NOMO-1 treated with dmso at 0.1 percent for 144 hours (cell line): ENCODE measurements around the gene TMPRSS2.

Source experiments
- DNase-seq: peaks from one replicate; lab custom pipeline; 2025; ENCODE audit not compliant: unreplicated experiment; lab: John Stamatoyannopoulos, UW

TMPRSS2 gene

DNA sequence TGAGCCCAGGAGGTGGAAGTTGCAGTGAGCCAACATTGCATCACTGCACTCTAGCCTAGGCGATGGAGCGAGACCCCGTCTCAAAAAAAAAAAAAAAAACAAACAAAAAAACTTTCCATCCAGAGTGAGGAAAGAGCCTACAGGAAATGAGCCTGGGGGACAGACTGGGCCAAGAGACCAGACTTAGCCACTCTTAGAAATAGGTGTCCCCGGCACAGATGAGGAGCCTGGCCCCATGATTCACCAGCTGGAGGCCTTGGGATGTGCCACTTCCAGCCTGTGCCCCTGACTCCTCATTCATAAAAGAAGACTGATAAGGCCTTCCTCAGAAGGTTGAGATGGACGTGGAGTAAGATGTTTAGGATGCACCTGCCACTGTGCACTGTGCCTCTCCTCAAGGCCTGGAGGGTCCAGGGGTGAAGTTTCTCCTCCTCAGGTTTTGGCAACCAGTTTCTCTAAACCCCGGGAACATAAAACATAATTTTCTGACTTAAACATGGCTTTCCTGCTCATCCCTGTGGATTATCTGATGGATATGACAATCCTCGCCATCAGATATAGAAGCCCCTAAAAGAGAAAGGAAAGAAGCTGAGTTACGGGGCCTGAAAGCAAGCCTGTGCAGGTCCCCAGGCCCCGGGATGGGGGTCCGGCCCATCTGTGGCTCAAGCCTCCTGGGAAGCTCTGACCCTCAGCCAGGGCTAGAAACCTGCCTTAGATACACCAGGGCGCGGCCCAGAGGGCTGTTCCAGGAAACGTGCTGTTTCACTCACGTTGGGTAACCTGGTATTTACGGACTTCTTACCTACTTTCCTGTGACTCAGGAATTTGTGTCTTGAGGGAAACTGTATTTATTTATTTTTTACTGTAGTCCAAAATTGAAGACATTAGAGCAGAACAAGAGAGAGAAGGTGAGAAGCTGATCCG, 55.9 kb downstream of the TMPRSS2 start:
- no peak for DNase-seq

DNA sequence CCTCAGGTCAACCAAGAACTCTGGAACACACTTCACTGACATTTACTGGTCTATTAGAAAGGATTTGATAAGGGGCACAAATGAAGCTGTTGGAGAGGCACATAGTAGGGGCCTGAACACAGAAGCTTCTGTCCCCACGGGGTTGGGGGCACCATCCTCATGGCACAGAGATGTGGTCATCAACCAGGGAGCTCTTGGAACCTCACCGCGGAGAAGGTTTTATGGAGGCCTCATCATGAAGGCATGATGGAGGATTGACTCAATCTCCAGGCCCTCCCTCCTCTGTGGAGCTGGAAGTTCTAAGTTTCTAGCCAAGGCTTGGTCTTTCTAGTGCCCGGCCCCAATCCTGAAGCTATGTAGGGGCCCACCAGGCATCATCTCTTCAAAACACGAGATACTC, 58.3 kb downstream of the TMPRSS2 start:
- DNase-seq, result no peak

DNA sequence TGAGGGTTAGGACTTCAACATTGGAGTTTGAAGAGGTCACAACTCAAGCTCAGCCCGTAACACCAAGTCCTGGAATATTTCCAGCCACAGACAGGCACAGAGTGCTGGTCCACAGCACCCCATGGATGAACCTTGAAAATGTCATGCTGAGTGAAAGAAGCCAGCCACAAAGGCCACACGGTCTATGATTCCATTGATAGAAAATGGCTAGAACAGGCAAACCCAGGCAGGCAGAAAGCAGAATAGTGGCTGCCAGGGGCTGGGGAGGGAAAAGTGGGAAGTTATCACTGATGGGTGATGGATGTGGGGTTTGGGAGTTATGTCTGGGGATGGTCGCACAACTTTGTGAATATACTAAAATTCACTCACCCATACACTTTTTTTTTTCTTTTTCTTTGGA, 60.6 kb downstream of the TMPRSS2 start:
- DNase-seq, result no peak

DNA sequence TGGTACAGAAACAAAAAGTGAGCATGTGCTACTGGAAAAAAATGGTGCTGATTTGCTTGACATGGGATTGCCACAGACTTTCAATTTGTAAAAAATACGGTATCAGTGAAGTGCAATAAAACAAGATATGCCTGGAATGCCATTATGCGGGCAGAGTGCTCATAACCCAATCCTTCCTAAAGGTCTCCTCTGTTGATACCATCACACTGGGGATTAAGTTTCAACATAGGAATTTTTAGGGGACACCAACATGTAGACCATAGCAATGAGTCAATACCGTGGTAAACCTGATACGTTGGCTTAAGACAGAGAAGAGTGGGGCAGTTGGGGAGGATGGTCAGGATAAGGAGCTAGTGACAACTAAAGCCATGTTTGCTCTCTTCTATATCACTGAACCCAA, 61.4 kb downstream of the TMPRSS2 start:
- DNase-seq, result no peak

DNA sequence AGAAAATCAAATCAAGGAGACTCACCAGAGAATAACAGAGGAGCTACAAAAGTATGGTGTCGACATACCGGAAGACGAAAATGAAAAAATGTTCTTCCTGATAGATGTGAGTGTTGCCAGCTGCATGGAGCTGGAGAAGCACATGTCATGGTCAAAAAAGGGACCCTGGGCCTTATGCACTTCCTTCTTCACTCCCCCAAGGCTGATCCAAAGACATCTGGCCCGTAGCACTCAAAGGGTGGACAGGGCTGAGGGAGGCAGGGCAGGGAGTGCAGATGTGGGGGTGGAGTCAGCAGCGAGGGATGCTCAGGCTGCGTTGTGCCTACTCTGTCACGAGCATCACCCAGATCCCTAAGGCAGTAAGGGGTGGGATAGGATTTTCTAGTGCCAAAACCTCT, 62.5 kb downstream of the TMPRSS2 start:
- no peak for DNase-seq

DNA sequence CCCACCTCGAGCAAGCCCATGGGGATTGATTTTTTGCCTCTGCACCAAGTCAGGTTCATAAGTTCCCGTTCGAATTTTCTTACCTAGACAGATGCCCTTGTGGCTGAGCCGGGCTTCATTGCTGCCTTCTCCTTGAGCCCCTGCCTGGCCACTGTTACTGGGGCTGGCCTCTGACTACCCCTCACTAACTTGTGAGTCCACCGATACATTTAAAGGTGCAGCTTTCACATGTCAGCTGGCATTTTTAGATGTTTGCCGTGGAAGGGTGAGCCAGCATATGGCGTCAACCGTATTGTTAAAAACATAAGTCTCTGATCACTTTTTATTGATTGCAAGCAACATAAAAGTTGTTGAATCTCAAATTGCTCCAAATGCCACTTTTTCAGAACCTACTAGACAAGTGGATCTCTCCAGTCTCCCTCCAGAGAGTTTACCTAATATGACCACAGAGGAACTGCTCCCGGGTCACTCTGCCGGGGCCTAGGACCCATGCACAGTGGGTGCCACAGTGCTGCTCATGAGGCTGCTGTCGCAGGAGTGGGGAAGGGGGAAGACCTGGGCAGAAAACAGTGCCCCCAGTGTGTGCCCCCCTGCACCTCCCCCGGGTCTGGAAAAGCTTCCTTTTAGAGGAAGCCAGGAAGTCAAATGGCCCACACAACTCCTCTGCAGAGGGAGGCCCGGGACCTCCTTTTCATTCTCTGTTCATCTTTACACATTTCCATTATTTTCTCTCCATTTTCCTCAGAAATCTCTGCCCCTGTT, 63.1 kb downstream of the TMPRSS2 start:
- no peak for DNase-seq

DNA sequence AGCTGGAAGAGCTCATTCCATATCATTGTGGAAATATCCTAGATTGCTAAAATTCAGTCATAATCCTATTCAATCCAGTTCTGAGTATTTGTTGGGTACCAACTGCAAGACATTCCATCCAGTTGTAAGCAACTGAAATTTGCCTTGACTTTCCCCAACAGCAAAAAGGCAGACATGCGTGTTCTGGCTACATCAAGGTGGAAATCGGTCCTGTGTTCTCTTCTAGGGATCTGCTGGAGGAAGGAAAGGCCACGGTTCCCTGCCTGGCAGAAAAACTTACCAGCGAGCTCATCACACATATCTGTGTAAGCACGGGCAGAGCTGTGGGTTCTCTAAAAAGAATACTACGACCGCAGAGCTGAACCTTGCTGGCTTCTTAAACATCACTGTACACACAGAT, 64.4 kb downstream of the TMPRSS2 start:
- no peak for DNase-seq

DNA sequence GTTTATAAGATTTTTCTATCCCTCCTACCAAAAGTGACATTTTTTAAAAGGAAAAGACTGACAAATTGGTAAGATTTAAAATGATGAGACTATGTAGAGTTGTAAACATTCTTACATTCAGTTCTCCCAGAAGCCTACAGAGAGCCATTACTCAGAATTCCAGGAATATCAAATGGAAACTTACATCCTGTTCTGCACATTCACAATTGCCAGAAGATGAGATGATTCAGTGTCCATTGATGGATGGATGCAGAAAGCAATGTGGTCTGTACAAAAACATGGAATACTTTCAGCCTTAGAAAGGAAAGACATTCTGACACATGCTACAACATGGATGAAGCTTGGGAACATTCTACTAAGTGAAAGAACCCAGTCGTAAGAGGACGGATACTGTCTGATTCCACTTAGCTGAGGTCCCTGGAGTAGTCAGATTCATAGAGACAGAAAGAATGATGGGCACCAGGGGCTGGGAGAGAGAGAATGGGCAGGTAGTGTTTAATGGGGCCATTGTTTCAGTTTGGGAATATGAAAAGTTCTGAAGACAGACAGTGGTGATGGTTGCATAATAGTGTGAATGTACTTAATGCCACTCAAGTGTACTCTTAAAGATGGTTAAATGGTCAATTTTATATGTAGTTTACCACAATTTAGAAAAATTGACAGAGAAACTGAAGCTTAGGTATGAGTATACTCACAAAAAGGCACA, 65.3 kb downstream of the TMPRSS2 start:
- no peak for DNase-seq

DNA sequence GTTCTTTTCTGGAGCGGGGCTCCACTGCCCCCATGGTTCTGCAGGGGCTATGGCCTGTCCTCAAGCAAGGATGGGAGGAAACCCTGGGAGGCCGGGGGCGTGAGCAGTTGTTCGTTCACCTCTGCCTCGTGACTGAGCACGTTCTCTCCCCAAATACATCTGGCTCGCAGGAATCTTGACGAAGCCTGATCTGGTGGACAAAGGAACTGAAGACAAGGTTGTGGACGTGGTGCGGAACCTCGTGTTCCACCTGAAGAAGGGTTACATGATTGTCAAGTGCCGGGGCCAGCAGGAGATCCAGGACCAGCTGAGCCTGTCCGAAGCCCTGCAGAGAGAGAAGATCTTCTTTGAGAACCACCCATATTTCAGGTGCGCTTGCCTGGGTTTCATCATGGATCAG, 66.4 kb downstream of the TMPRSS2 start:
- DNase-seq, result no peak

DNA sequence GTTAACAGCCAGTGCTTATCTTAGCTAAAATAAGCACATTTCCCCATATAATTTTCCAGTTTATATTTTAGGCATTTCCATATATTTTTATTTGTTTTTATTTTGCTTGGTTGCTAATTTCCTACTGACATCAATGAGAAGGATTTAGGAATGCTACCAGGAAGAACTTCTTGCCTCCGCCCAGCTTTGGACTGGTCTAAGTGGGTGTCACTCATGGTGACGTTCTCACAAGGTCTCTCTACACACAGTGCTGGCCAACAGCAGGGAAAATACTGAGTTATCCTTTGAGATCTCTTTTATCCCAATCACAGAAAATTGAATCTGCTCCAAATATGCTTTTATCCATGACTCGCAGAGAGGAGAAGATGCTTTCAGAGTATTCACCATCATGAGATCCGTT, 68.7 kb downstream of the TMPRSS2 start:
- DNase-seq, result no peak

DNA sequence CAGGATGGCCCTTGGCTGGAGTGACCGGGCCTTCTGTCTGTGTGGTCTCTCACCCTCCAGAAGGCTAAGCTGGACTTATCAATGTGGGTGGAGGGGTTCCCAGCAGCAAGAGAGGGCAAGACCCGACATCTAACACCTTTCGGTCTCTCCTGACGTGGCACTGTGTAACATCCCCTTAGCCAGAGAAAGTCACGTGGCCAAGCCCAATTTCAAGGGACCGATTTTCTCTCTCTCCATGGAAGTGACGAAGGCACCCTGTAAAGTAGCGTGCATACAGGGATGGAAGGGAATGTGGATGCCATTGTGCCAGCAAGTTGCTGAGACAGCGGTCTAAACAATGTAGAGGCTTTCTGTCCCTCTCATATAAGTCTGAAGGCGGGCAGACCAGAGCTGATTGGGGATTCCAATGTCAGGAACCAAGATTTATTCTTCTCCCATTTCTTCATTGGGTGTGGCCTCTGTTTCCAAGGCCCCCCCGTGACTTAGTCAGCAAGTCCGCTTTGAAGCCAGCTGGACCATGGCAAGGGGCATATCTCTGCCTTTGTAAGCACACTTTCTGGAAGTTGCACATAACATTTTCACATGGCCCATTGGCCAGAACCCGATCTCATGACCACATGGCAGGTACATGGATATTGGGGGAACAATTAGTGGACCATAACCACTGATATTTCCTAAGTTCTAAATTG, 69.4 kb downstream of the TMPRSS2 start:
- no peak for DNase-seq

DNA sequence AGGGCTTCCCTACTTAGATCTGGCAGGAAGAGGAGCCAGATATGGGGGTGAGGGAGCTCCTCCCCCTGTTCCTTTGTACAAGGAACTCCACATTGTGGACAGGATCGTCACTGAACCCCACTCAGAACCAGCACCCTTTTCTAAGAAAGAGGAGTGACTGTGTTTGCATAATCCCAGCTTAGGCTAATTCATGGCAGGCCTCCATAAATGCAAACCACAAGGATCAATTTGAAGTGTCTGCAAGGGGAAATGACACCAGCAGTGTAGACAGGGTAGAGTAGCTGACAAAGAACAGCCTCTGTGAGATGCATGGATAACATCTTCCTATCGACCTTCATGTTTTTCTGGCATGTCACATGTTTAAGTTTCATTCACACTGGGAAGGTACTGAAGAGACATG, 70.2 kb downstream of the TMPRSS2 start:
- DNase-seq, result no peak

DNA sequence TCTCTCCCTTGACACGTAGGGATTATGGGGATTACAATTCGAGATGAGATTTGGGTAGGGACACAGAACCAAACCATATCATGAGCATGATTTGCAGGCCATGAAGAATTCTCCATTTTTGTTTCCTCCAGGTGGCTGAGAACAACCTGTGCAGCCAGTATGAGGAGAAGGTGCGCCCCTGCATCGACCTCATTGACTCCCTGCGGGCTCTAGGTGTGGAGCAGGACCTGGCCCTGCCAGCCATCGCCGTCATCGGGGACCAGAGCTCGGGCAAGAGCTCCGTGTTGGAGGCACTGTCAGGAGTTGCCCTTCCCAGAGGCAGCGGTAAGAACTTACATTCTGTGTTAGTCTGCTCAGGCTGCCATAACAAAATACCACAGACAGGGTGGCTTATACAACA, 72.3 kb downstream of the TMPRSS2 start:
- no peak for DNase-seq

DNA sequence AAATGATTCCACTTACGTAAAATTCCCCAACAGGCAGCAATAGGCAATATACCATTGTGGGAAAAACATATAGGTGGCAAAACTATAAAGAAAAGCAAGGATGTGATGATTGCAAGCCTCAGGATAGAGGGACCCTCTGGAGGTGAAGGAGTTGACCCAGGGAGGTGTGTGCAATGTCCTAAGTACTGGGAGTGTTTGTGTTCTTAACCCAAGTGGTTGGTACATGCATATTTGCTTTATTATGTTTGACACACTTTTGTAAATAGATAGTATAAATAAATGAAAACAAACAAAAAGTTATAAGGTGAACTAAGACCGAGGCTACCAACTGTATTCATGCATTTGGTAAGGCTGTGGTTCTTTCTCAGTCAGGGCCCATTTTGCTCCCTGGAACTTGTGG, 74.4 kb downstream of the TMPRSS2 start:
- DNase-seq, result no peak

DNA sequence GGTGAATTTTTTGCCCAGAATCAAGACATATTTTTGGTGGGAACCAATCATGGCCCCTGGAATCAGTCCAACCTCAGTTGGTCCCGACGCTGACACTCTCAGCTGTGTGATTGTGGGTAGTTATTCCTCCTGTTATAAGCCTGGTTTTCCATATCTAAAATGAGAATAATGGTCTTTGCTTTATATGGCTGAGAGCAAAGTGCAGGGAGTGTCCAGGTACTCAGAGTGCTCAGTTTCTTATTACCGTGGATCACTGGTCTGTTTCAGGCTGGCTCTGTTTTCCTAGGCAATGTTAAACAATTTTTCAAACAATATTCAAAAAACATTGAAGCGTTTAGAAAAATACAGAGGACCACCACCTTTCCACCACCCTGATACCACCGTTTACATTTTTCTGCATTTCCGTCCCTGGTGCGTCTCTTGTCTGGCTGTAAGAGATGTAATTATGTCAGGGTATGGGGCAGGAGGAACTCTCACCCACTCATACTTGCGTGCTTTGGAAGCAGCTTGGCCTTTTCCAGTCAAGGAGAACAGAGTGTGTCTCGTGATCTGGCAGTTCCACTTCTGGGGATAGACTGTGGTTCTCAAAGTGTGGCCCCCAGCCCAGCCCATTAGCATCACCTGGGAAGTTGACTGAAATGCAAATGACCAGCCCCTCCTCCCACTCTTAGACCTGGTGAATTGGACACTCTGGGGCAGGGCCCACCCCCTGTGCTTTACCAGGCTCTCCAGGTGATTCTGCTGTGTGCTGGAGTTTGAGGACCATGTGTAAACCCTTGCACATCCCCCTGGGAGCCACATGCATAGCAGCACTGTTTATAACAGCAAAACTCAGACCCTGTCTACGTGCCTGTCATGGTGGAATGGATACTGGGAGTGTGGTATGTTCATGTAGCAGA, 75.1 kb downstream of the TMPRSS2 start:
- DNase-seq, result no peak

DNA sequence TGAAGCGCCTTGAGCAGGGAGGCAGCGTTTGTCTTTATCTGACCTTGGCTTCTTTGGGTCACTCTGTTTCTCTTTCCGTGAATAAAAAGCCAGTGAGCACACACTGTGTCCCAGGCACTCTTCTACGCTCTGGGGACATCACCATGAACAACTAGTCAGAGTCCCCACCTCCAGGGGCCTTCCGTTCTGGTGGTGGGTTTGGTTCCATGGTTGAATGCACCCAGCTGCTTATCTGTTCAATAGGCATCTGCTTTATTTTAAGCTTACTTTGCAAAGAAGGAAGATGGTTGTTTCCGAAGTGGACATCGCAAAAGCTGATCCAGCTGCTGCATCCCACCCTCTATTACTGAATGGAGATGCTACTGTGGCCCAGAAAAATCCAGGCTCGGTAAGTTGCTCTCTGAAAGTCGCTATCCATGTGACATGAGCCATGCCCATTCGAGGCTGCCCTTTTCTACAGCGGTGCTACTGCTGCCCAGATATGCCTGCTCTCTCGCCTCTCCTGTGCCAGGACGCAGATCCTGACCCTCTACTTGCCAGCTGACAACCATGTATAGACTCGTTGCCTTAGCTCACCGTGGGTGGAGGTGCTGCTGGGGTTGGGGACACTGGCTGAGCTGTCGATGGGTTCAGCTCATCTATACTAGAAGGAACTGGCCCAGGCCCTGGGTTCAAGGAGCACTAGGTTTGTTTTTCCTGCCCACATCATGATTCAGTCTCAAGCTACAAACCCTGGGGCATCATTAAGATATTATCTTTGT, 76.0 kb downstream of the TMPRSS2 start:
- DNase-seq, result no peak

DNA sequence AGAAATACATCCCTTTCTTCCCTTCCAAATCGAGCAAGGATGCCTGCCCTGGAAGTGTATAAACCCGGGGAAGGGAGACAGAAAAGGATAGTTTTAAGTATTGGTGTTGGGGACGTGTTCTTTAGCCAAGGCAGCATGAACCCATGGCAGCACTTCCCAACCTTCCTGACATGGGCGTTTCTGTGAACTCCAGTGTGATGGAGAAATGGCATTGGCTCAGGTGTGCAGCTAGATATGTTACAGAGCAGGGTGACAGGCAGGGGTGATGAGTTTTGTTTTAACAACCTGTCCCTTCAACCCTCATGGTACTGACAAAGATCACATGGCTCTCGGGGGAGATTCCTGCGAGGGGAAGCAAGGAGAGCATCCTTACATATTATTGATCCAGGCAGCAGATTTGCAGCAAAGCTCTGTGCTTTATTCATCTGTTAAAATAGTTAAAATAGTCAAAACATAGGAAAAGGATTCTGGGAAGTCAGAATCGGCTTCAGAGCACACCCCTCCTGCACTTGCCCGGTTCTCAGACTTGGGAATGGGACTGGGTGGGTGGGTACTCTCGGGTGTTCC, 78.0 kb downstream of the TMPRSS2 start:
- no peak for DNase-seq

DNA sequence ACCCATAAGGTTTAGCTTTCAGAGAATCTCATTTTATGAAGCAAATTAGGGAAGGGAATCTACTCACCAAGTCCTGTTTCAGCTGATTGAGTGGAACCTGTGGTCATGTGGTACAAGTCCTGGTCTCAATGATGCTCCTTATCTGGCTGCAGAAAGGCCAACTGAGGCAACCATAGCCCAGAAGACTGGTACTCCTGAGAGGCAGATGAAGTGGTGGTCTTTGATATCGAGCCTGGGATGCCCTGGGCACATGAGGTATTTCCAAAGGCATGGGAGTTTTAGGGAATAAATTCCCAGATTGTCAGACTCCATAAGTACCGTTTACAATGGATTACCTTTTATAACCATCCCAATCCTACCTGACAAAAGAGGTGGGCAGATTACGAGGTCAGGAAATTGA, 78.7 kb downstream of the TMPRSS2 start:
- DNase-seq, result no peak

DNA sequence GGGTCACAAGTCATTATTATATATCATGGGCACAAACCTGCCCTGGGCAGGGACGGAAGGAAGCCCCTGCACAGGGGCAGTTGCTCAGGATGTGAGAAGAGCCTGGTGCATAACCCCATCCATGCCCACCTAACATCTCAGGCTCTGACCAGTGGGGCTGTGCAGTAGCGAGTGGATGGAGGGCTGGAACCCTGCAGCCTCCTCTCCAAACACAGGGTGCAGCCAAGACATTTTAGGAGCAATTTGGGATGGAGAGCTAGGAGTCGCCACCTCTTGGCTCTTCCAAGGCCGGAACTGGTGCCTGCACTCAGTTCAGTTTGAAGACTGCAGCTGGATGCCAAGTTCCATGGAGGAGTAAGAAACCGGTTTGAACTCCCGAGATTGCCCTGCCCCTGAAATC, 79.1 kb downstream of the TMPRSS2 start:
- DNase-seq, result no peak
